GM11168 (cell line): Measurements from ENCODE around the gene ECT2.
"Not testable (repeated sequence)": the region's sequence is repeated elsewhere in the genome, so short reads cannot be mapped to it uniquely, and the experiment has no call there.

ENCODE experiments used
- in situ Hi-C: fragments of 300-500 bp; cut with MboI; formaldehyde crosslinking; loops from one replicate; pipeline ENCODE4 v1.12.0; 2022; ENCODE audit warnings: low sequenced_read_pairs; ENCODE audit not compliant: unreplicated experiment

The ECT2 gene

GRCh38 chr3:172800156-172800555 is 49.6 kb downstream of the ECT2 start:
- in situ Hi-C loops: no loop called here

- in situ Hi-C loops: no loop called here
Measured at GRCh38 chr3:172803489-172803888, 53.0 kb downstream of the ECT2 start.

GRCh38 chr3:172804323-172804722 is 53.8 kb downstream of the ECT2 start:
- in situ Hi-C loops: no loop called here

GRCh38 chr3:172808969-172809546 is 58.5 kb downstream of the ECT2 start:
- in situ Hi-C loops: no loop called here

GRCh38 chr3:172811099-172811498 is 60.6 kb downstream of the ECT2 start:
- in situ Hi-C loops: no loop called here

GRCh38 chr3:172813462-172813861 is 62.9 kb downstream of the ECT2 start:
- in situ Hi-C loops: no loop called here

- in situ Hi-C loops: no loop called here
Measured at GRCh38 chr3:172814738-172815137, 64.2 kb downstream of the ECT2 start.

GRCh38 chr3:172815857-172816256 is 65.3 kb downstream of the ECT2 start:
- in situ Hi-C loops: no loop called here

GRCh38 chr3:172816281-172816680 is 65.8 kb downstream of the ECT2 start:
- in situ Hi-C loops: no loop called here

GRCh38 chr3:172816968-172817367 is 66.4 kb downstream of the ECT2 start:
- in situ Hi-C loops: no loop called here

- in situ Hi-C loops: no loop called here
Measured at GRCh38 chr3:172820492-172820891, 70.0 kb downstream of the ECT2 start.

GRCh38 chr3:172824229-172824628 is 73.7 kb downstream of the ECT2 start:
- in situ Hi-C loops: no loop called here

- in situ Hi-C loops: not testable (repeated sequence)
Measured at GRCh38 chr3:172827231-172827630, 76.7 kb downstream of the ECT2 start.

- in situ Hi-C loops: no loop called here
Measured at GRCh38 chr3:172832983-172833382, 82.5 kb downstream of the ECT2 start.

- in situ Hi-C loops: no loop called here
Measured at GRCh38 chr3:172836390-172836997, 86.0 kb downstream of the ECT2 start.

GRCh38 chr3:172839679-172840078 is 89.2 kb downstream of the ECT2 start:
- in situ Hi-C loops: no loop called here

GRCh38 chr3:172840463-172840862 is 89.9 kb downstream of the ECT2 start:
- in situ Hi-C loops: no loop called here

GRCh38 chr3:172840913-172841312 is 90.4 kb downstream of the ECT2 start:
- in situ Hi-C loops: no loop called here

- in situ Hi-C loops: no loop called here
Measured at GRCh38 chr3:172844428-172844827, 93.9 kb downstream of the ECT2 start.

GRCh38 chr3:172846103-172846561 is 95.6 kb downstream of the ECT2 start:
- in situ Hi-C loops: no loop called here

- in situ Hi-C loops: no loop called here
Measured at GRCh38 chr3:172846706-172847105, 96.2 kb downstream of the ECT2 start.

- in situ Hi-C loops: no loop called here
Measured at GRCh38 chr3:172847292-172847691, 96.8 kb downstream of the ECT2 start.
